Measurements from ENCODE around the gene FAM53A. TPM values are rescaled to one million over a fixed set of nuclear protein-coding genes. Genes with fewer than 3 reads are reported as not detected.
A peak's percentile ranks its signal among the peaks of the same experiment; 100 is the strongest.

FAM53A gene
- total and polyA plus RNA-seq, 7 donors, result 0.71 to 1.9 (median 1.3) TPM

DNA sequence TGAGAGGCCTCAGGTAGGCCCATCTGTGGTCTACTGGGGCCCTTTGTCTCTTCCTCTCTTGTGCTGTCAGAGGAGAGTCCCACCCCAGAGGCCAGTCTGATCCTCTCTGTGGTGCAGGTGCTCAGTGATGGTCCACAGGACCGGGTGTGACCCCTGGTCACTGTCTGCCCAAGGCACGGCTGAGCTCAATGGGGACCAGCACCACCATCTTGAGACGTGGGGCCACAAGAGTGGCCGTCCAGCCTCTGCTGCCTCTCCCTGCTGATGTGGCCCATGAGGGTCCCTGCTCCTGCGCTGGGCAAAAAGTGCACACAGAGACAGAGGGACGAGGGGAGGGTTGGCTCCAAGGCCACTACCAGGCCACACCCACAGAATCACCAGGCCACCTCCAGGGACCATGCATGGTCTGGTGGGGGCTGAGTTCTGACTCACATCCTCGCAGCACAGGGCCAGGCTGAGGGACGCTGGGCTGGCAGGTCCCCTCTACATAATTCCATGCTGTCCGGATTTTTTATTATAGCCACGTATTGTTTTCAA lies 88.3 kb downstream of the FAM53A start:
- DNase-seq (peak in 1 of 2 donors; percentile 16), ATAC-seq (no peak)
- no peaks in the 10 kb centered on the region for H3K4me1 ChIP-seq
- WGBS, 3 donors, result 87 to 90% (median 88%) methylated on average over 10 of the region's 10 CpGs
- no peak for TF ChIP-seq CTCF (IDR thresholded peaks at IDR 0.05)
- intact Hi-C loops (cut with DNase I), result no loop called here
- no peaks in the 10 kb centered on the region for H3K36me3 ChIP-seq (ENCODE audit: insufficient read depth in 1 of 2, low read depth in 1 of 2)
- H3K27me3 ChIP-seq (ENCODE audit: insufficient read depth in 3 of 3, low read length in 2 of 3), result peaks cover 0 to 48% (median 20%) of the 10 kb centered on the region in 3 donors
- H3K27ac ChIP-seq, result no peak overlapping the region
- peaks cover 10% of the 10 kb centered on the region for H3K9me3 ChIP-seq
- no peak overlapping the region for H3K4me3 ChIP-seq

GRCh38 chr4:1594871-1595788 lies 89.0 kb downstream of the FAM53A start:
- WGBS, 3 donors, result 59 to 65% (median 64%) methylated on average over 23 to 24 of the region's 24 CpGs
- no peak overlapping the region for H3K4me3 ChIP-seq
- DNase-seq (peak in 1 of 2 donors; percentile 39), ATAC-seq (no peak)
- H3K4me1 ChIP-seq, result no peaks in the 10 kb centered on the region
- intact Hi-C loops (cut with DNase I), result no loop called here
- TF ChIP-seq CTCF (IDR thresholded peaks at IDR 0.05), result no peak
- no peak overlapping the region for H3K27ac ChIP-seq
- H3K36me3 ChIP-seq (ENCODE audit: insufficient read depth in 1 of 2, low read depth in 1 of 2), result no peaks in the 10 kb centered on the region
- H3K27me3 ChIP-seq (ENCODE audit: insufficient read depth in 3 of 3, low read length in 2 of 3), result peaks cover 0 to 52% (median 18%) of the 10 kb centered on the region in 3 donors
- peaks cover 13% of the 10 kb centered on the region for H3K9me3 ChIP-seq

DNA sequence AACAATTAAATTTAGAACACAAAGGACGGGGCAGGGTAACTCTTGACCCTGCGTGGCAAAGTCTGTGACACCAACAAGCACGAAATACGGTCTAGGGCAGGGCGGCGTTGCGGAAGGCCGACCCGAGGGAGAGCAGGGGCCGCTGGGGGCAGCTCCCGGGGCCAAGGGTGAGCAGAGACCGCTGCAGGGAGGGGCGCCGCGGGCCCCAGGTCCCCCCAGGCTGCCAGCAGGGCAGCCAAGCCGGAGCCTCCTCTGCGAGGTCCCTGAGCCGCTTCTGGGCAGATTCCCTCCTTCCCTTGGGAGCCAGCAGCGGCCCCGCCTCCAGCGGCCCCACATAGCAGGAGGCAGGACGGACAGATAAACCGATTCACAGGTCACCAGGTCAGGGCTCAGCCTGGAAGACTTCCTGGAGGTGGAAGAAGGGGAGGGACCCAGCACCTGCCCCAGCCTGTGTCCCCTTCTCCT lies 90.2 kb downstream of the FAM53A start:
- WGBS, 3 donors, result 32 to 38% (median 35%) methylated on average over 22 to 23 of the region's 23 CpGs
- Histone ChIP-seq H3K27me3 (ENCODE audit: insufficient read depth in 3 of 3, low read length in 2 of 3) (peaks cover 0 to 51% (median 18%) of the 10 kb centered on the region in 3 donors), H3K4me1 (no peaks in the 10 kb centered on the region), H3K9me3 (peaks cover 22% of the 10 kb centered on the region), H3K4me3 (no peak overlapping the region), H3K36me3 (ENCODE audit: insufficient read depth in 1 of 2, low read depth in 1 of 2) (no peaks in the 10 kb centered on the region), H3K27ac (no peak overlapping the region)
- TF ChIP-seq CTCF (IDR thresholded peaks at IDR 0.05), result no peak
- no peak for ATAC-seq
- DNase-seq, result peak in 1 of 2 donors; percentile 21
- intact Hi-C loops (cut with DNase I), result no loop called here

- Histone ChIP-seq H3K9me3 (peaks cover 26% of the 10 kb centered on the region), H3K4me3 (no peak overlapping the region), H3K4me1 (no peaks in the 10 kb centered on the region), H3K27me3 (ENCODE audit: insufficient read depth in 3 of 3, low read length in 2 of 3) (peaks cover 0 to 48% (median 18%) of the 10 kb centered on the region in 3 donors), H3K27ac (no peak overlapping the region), H3K36me3 (ENCODE audit: insufficient read depth in 1 of 2, low read depth in 1 of 2) (no peaks in the 10 kb centered on the region)
- ATAC-seq (no peak), DNase-seq (peak in 1 of 2 donors; percentile 6)
- TF ChIP-seq CTCF (IDR thresholded peaks at IDR 0.05), result no peak
- intact Hi-C loops (cut with DNase I), result no loop called here
- WGBS, 3 donors, result 29 to 42% (median 40%) methylated on average over 19 of the region's 19 CpGs
These were observed 90.7 kb downstream of the FAM53A start for GRCh38 chr4:1593458-1593857.

Measured in psoas muscle (tissue), 8 donors.